ENCODE measurements around the gene FAM193B.
A peak's percentile ranks its signal among the peaks of the same experiment; 100 is the strongest.
"Not testable (repeated sequence)": the region's sequence is repeated elsewhere in the genome, so short reads cannot be mapped to it uniquely, and the experiment has no call there.

FAM193B gene

DNA sequence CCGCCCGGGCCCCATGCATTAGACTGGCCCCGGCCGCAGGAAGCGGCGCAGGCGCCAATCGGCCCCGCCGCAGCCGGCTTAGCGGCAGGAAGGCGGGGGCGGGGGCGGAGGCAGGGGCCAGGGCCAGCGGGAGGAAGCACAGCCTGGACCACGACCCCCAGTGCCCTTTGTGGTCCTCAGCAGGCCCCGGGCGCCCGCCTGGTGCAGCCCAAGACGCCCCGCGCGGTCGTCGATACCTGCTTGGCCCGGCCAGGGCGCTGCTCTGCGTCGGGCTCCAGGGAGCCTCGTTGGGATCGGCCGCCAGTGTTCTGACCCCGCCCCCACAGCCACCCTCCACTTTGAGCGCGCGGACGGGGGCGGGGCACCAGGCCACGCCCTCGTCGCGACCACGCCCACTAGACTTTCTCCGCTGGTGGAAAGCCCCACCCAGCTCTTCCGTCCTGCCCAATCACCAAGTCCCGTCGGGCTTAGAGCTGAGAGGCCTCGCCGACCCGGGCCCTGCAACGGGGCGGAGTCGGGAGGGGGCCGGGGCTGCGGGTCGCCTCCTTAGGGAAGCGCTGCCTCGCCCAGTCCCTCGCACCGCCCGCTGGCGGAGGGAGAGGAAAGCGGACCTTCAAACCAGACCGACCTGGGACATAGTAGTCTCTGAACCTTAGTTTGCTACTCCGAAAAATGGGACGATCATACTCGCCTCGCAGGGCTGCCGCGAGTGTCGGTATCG is 56.9 kb downstream of the FAM193B start, which contains the start of gene PDLIM7:
Gene PDLIM7 (minus strand): TSS at position 313 of the 721 bp plus-strand sequence. CDS start 1,092 bp downstream, outside the sequence.
- DNase-seq, result peak; percentile 66 to 97

DNA sequence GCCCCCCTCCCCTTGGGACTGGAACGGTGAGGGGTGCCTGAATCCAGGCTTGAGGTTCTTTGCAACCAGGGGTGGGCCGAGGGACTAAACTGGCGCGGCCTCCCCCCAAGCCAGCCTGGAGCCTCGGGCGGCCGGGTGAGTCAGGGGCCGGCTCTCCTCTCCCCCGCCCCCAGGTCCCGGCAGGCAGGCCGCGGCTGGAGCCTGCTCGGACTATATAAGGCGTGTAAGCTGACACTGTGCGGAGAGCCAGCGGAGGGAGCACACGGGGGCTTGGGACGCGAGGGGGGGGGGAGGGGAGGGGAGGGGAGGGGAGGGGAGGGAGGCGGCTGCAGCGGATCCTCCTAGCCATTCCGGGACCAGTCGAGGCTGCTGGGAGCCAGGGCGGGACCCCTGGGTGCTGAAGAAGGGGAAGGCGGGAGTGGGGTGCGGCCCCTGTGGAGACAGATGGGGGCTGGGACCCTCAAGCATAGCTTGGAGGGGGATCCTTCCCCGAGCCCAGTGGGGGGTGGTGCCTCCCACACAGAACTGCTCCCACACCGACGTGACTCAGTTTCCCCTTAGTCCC is 57.6 kb downstream of the FAM193B start:
- DNase-seq, result peak in 1 of 2 experiments; percentile 80

DNA sequence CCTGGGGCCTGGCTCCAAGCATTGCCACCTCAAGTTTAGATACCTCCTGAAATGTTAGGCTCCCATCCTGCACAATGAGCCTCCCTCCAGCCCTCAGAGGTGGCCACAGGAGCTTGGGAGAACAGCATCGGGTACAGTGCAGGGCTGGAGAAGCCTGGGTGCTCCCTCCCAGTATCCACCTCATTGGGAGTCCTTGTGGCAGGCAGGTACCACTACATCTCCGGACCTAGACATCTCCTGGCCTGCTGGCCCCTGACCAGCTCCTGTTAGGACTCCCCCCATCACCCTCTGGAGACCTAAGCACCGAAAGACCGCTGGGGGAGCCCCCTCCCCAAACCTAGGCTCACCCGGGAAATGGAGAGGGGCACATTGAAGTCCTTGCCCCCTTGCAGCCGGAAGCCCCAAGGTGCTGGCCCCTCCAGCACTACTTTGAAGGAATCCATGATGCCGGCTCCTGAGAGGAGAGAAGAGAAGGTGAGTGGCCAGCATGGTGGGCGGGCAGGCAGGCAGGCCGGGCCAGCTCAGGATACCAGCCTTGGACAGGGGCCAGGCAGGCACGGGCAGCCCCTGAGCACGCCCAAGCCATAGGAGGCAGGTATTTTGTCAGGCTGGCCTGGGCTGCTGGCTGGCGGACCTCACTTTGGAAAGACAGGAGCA is 58.2 kb downstream of the FAM193B start:
- DNase-seq, result no peak

DNA sequence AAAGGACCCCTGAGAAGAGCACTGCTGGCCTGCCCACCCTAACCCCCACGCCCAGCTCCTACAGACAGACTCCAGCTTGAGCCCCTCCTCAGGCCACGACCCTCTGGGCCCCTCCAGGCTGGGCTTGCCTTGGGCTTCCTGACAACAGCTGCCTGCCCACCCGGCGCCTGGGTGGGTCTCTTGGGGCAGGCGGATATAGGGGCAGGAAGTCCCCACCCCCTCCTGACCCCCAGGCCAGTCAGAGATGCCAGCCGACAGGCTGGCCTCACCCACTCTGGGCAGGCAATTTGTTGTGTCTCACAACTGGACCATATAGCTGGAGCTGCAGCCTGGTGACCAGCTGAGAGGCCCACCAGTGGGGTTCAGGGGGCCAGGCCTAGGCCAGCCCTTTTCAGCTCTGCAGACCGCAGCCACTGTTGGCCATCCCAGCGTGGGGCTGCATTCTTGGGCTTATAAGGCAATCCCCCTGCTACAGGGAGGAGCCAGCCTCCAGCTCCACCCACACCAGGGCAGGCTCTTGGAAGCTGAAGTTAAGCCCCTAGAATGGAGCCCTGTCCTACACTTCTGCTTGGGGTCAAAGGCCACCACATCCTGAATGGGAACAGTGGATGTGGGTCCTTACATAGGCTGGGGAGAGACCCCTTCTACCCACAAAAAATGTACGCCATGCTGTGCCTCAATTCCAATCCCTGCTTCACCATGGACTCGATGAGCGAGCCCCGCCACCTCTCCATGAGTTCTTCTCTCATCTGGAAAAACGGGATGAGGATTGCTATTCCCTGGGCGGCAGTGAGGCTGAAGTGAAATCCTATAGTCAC is 58.9 kb downstream of the FAM193B start:
- DNase-seq, result no peak

DNA sequence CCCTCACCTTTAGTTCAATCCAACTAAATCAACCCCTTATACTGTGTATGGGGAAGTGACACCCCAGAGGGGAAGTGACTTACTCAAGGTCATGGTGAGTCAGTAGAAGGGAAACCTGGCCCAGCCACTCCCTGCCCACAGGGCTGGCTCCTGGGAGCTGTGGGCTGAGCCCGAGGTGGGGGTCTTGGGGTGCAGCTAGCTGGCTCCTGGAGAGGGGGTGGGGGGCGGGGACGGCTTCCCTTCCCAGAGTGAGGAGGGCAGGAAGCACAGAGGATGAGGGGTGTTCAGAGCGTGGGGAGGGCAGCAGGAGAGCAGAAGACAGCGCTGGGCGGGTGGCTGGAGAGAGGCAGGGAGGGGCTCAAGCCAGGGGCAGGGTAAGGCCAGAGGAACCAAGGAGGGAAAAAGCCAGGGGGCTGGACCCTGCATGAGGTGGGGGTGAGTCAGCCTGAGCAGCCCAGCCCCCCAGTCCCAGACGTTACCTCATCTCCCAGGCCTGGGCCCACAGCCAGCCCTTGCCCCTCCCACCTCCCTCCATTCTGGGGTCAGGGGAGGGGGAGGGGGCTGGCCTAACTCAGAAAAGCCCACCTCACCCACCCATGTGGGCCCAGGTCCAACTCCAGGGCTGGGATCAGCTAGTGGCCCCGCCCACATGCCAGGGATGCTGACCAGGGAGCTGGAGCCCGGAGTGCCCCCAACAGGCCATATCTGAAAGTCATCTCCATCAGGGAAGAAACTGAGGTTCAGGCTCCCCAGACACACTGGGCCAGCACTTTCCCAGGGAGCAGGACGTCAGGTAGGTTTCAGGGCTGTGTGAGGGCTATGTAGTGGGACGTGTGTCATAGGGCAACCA is 59.8 kb downstream of the FAM193B start:
- DNase-seq, result peak in 1 of 2 experiments; percentile 34

DNA sequence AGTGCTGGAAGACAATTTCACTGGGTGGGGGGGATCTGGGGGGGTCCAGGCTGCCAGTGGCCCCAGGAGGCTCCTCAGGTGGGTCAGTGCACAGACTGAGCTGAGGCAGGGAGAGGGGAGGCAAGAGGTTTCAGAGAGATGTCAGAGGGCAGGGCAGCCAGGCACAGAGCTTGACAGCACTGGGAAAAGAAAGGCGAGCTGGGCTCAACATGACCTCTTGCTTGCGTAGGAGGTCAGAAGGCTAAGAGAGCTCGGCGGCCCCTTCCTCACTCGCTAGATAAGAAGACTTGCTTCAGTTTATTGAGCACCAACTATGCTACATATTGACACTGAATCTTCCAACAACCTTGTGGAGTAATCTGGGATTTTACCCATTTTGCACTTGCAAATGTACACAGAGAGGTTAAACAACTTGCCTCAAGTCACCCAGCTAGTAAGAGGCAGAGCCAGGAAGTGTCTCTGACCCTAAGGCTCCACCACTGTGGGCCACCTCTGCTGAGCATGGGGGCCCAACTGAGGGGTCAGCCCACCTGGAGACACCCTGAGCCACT is 60.5 kb downstream of the FAM193B start:
- no peak for DNase-seq

DNA sequence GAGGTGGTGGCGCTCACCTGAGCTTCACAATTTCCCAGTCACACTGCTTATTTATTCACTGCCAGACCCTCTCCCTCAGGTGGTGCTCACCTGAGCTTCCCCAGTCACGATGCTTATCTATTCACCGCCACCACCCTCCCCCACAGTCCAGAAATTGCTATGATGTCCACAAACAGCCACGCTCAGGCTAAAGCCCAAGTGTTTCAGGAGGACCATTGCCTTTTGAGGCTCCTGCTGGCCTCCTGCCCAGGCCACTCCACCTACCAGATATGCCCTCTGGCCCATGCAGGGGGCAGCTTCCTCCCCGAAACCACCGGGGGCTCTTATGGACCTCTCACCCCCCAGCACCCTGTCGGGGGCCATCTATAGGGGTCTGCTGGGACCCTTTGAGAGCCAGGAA is 61.5 kb downstream of the FAM193B start:
- DNase-seq, result no peak

DNA sequence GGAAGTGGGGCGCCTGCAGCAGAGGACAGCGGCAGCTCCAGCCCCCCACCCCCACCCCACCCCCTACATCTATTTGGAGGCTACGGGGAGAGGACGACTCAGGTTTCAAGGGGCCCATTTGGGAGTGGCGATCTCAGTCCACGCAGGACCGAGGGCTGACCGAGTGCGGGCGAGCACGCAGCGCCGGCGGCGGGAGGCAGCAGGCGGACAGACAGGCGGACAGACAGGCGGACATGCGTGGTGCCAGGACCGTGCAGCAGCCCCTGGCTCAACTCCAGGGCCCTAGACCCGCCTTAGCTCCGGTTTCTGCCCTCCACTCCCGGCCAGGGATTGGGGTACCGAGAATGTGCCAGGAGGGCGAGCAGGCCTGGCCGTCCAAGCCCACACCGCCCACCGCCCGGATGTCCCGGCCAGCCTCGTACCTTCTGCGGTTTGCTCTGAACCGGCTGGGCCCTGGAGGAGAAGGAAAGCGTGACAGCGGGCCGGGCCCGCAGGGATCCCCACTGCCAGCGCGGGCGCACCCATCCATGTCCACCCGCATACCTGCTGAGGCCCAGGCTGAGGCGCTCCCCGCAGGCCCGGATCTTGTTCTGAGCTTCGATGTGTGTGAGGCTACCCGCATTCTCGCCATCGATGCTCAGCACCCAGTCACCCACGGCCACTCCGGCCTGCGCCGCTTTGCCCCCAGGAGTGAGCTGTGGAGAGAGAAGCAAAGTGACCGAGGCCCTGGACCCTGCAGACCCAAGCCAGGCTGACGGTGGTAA is 62.2 kb downstream of the FAM193B start:
- DNase-seq, result no peak

DNA sequence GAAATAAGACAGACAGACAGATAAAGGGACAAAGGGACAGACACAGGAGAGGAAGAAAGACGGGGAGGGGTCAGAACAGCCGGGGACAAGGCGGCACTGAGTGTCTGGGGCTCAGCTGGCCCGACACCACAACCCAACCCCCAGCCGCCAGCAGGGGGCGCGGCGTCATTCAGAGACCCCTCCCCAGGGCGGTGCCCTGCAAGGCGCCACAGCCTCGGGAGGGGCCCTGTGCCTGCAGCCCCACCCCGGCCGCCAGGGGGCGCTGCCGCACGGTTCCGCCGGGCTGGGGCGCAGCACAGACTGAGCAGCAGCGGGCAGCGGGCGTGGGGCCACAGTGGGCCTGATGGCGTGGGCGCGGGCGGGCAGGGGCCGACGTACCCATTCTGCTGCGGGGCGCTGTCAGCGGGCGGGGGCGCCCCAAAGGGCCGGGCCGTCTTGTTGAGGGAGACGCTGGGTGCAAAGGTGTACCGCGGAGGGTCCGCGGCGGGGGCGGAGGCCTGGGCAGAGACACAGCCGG is 62.9 kb downstream of the FAM193B start:
- no peak for DNase-seq

DNA sequence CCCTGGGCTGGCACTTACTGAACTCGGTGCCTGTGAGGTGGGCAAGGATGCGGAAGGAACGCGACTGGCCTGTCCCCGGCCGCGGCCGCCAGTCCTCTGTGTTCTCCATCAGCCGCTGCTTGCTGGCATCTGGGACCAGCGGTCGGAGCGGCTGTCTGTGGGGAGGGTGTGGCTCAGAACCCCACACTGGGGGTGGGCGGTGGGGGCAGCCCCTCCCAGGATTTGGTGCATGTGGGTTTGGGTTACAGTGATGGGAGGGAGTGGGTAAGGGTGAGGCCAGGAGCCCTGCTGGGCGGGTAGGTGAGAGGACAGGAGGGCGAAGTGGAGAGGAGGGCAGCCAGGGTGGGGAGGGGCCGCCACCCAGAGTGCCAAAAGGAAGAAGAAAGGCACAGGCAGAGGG is 63.4 kb downstream of the FAM193B start:
- DNase-seq, result no peak

DNA sequence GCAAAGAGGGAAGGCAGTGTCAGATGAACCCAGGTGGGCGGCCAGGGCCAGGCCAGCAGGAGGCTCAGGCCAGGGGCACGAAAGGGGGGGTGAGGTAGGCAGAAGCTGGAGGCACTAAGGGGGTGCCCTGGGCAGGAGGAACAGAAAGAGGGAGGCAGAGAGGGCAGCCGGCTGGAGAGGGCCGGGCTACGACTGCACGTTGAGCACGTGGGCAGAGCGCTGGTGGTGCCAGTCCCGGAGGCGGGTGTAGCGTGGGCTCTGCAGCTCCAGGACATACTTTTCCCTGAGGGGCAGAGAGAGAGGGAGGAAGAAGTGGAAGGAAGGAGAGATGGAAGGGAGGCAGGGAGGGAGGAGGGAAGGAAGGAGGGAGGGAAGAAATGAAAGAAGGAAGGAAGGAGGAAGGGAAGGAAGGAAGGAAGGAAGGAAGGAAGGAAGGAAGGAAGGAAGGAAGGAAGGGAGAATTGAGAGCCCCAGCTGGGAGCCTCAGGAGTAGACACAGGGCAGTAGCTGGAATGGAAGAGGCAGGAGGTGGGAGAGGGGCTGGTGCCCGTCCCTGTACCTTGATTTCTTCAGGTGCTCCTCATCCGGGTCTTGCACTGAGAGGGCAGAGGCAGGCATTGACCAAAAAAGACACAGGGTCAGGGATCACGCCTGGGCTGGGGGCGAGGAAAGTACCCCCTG is 63.9 kb downstream of the FAM193B start:
- DNase-seq, result no peak

DNA sequence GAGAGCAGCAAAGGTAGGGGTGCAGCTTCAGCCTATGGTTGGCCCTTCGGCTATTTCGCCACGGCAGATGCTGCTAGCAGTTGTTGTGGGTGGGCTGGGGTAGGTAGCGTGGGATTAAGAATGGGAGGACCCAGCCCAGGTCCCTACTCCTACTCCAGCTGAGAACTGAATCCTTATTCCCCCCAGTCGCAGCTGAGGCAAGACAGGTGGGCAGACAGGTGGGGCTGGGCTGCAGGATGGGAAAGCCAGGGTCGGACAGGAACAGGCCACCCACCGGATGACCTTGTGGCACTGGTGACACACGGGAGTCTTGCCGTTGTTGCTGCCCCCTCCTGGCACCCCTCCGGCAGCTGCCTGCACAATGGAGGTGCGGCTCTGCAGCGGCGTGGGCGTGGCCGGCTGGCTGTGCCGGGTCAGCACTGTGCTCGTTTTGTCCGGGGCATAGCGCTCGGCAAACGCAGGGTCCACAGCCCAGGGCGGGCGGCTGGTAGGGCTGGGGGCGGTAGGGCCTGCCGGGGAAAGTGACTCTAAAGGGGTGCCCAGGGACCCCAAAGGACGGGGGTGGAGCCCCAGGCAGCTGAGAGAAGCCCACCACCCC is 65.1 kb downstream of the FAM193B start:
- DNase-seq, result no peak

DNA sequence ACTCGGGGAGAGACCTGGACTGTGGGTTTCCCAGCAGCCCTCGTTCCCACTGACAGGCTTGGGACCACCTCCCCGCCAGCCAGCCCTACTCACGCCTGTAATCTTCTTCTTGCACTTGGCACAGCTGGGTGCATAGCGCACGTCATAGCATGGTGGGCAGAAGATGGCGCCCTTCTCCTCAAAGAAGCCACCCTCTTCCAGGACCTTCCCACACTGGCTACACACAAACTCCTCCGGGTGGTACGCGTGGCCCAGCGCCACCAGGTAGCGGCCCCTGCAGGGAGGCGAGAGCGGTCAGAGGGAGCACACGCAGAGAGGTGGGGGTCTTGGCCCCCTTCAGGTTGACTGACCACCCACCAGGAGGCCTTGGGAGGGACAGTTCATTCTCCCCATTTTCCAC is 66.4 kb downstream of the FAM193B start:
- DNase-seq, result no peak

DNA sequence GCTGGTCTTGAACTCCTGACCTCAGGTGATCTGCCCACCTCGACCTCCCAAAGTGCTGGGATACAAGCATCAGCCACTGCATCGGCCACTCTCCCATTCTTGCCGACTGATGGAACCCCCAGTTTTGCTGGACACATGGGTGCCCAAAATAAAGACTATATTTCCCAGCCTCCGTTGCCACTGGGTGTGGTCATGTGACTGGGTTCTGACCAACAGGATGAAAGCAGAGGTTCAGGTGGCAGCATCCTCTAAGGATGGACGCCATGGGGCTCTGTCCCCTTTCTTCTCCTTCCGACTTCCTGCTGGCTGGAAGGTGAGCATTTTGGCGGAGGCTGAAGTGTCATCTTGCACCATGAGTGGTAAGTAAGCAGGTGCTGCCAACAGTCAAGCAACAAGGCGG is 67.2 kb downstream of the FAM193B start:
- no peak for DNase-seq

DNA sequence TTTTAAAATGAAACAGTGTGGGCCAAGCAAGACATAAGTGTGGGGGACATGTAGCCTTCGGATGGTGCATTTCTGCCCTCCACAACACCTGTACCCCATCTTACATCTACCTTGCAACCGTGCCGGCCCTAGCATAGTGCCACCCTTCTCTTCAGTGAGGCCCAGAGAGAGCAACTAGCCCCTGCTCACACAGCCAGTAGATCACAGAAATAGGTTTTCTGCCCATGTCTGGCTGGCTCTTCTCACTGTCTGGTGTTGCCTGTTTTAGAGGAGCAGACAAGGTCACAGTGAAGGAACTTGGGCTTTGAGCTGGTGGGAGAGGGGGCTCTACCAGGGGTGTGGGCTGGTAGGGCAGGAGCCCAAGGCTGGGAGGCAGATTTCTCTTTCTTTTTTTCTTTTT is 68.1 kb downstream of the FAM193B start:
- DNase-seq, result no peak

DNA sequence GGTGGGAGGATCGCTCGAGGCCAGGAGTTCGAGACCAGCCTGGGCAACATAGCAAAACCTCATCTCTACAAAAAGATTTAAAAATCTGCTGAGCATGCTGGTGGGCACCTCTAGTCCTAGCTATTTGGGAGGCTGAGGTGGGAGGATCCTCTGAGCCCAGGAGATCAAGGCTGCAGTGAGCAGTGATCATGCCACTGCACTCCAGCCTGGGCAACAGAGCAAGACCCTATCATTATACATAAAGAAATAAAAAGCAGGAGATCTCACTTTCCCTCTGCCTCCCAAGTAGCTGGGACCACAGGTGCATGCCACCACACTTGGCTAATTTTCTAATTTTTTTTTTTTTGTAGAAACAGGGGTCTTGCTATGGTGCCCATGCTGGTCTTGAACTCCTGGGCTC is 68.6 kb downstream of the FAM193B start:
- not testable (repeated sequence) for DNase-seq

DNA sequence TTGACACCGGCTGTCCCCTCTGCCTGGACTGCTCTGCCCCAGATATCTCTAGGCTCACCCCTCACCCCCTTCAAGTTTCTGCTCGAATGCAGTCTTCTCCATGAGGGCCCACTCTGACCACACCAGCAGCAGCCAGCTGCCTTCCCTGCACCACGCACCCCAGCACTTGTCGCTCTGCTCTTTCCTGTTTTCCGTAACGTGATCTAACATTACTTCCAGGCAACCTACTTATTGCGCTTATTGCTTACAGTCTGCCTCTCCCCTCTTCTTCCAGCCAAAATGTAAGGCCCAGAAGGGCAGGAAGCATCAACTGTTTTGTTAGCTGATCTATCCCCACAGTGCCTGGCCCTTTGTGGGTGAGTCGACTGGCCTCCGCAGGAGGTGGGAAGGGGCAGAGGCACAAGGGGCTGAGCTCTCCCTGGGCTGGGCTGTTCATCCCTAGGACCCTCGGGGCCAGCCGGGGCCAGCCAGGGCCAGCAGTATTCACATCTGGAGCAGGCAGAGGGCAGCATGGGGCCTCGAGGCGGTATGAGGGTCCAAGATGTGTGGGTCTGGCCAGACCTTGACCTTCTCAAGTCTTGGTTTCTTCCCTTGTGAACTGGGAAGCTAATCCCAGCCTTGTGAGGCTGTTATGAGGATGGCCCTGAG is 69.3 kb downstream of the FAM193B start:
- DNase-seq, result no peak

DNA sequence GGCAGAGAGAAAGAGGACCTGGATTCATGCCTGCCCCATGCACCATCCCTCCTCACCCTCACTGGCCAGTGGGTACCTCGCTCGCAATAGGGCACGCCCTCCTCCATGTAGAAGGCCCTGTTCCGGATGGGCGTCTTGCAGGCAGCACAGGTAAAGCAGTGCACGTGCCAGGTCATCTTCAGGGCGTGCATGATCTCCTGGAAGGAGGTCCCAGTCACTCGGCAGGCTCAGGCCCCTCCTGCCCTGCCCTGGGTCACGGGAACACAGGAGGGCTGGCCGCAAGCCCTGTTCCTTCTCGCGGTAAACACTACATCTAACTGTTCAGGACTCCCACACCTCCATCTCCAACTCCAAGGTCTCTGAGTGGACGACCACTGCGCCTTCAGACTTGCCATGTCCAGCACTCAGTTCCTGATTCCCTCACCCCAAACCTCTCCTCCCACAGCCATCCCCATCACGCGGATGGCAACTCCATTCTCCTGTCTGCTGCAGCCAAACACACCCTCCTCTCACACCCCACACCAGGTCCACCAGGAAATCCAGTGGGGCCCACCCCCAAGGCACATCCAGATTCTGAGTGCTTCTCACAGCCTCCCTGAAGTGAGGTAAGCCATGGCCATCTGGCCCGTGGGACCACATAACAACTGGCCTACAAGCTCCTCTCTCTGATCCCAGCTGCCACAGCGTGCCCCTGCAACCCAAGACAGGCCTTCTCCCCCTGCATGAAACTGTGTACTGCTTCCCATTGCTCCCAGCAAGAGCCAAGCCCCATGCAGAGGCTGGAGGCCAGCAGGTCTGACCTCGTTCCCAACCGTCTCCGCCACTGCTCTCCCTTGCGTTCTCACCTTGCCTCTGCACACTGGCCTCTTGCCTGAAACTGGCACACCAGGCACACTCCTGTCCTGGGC is 70.1 kb downstream of the FAM193B start:
- no peak for DNase-seq

Data from NCI-H446 (cell line).